GM23248 (cell line): ENCODE measurements around the gene GRIP2. TPM values are rescaled to one million over a fixed set of nuclear protein-coding genes. Genes with fewer than 3 reads are reported as not detected.

Source experiments
- DNase-seq: peaks from one replicate; pipeline ENCODE4 v3.0.0-alpha.2; 2015
- H2AFZ ChIP-seq: fragments of 200-600 bp; sonication (generic); 2 replicates; pipeline ENCODE4 v1.6.1; 2016; ENCODE audit warnings: antibody characterized with exemption
- H3F3A ChIP-seq: fragments of 200-600 bp; sonication (generic); 2 replicates; pipeline ENCODE4 v1.6.1; 2016; ENCODE audit warnings: mild to moderate bottlenecking, antibody characterized with exemption, mixed run types; ENCODE audit not compliant: insufficient read depth
- H3K27ac ChIP-seq: fragments of 200-600 bp; sonication (generic); 2 replicates; pipeline ENCODE4 v1.5.1; 2016; ENCODE audit warnings: mild to moderate bottlenecking
- H3K27me3 ChIP-seq: fragments of 200-600 bp; sonication (generic); replicated peaks from 2 replicates; pipeline ENCODE4 v1.6.1; 2016; ENCODE audit warnings: mild to moderate bottlenecking; ENCODE audit not compliant: insufficient read depth
- H3K36me3 ChIP-seq: fragments of 200-600 bp; sonication (generic); 2 replicates; pipeline ENCODE4 v1.6.1; 2016; ENCODE audit warnings: low read depth, mild to moderate bottlenecking
- H3K4me1 ChIP-seq: fragments of 200-600 bp; sonication (generic); 2 replicates; pipeline ENCODE4 v1.6.1; 2016; ENCODE audit warnings: mild to moderate bottlenecking; ENCODE audit not compliant: insufficient read depth
- H3K4me2 ChIP-seq: fragments of 200-600 bp; sonication (generic); one replicate; pipeline ENCODE4 v1.6.1; 2016; ENCODE audit warnings: mild to moderate bottlenecking; ENCODE audit not compliant: unreplicated experiment
- H3K4me3 ChIP-seq: fragments of 200-600 bp; sonication (generic); 2 replicates; pipeline ENCODE4 v1.5.1; 2016; ENCODE audit warnings: mild to moderate bottlenecking
- H3K79me2 ChIP-seq: fragments of 200-600 bp; sonication (generic); 2 replicates; pipeline ENCODE4 v1.6.1; 2016; ENCODE audit warnings: mild to moderate bottlenecking; ENCODE audit not compliant: insufficient read depth
- H3K9ac ChIP-seq: fragments of 200-600 bp; sonication (generic); 2 replicates; pipeline ENCODE4 v1.6.1; 2016; ENCODE audit warnings: mild to moderate bottlenecking
- H3K9me2 ChIP-seq: fragments of 200-600 bp; sonication (generic); 2 replicates; pipeline ENCODE4 v1.6.1; 2016; ENCODE audit warnings: mixed run types, mild to moderate bottlenecking, moderate library complexity; ENCODE audit not compliant: insufficient read depth
- H3K9me3 ChIP-seq: fragments of 200-600 bp; sonication (generic); one replicate; pipeline ENCODE4 v1.6.1; 2017; ENCODE audit warnings: low read depth
- H4K20me1 ChIP-seq: fragments of 200-600 bp; sonication (generic); 2 replicates; pipeline ENCODE4 v1.6.0; 2016; ENCODE audit not compliant: insufficient read depth
- EZH2 ChIP-seq: fragments of 200-600 bp; sonication (generic); IDR thresholded peaks from 2 replicates; pipeline ENCODE4 v1.6.1; 2018; ENCODE audit warnings: antibody characterized with exemption, mild to moderate bottlenecking; ENCODE audit not compliant: insufficient read depth, poor library complexity, severe bottlenecking
- EZH2phosphoT487 ChIP-seq: fragments of 200-600 bp; sonication (generic); IDR thresholded peaks from 2 replicates; pipeline ENCODE4 v1.6.1; 2018; ENCODE audit warnings: antibody characterized with exemption, moderate library complexity, mild to moderate bottlenecking, low read depth; ENCODE audit not compliant: insufficient read depth
- WGBS, 2 experiments: methylation state at CpG; one replicate each; pipeline ENCODE4 v1.1.6; 2015 to 2017; ENCODE audit warnings: low lambda C conversion rate in 2 of 2, low coverage in 1 of 2; ENCODE audit errors: missing lambda C conversion rate in 2 of 2; 5-methylcytosine and 5-hydroxymethylcytosine counted together
- in situ Hi-C: fragments of 300-500 bp; cut with MboI; formaldehyde crosslinking; loops from 2 replicates; pipeline ENCODE4 v1.15.0; 2020
- polyA plus RNA-seq: library from polyadenylated mRNA; unstranded; fragments of >200 nt; fragmentation: Nextera tagmentation; extraction: Ambion mirVana; gene quantifications from 2 replicates; pipeline ENCODE4 v1.2.1, GENCODE V29; 2016
- total RNA-seq: library from RNA; depleted of rRNA; stranded (reverse); fragments of >200 nt; shearing (Covaris generic); gene quantifications from 2 replicates; pipeline ENCODE4 v1.2.3, GENCODE V29; 2014

The GRIP2 gene
- total and polyA plus RNA-seq, 2 experiments from 2014 or later, result 0.11 to 0.14 TPM

- no peaks in the 10 kb centered on the region for H3K9me3 ChIP-seq
- H3K9ac ChIP-seq, result no peak overlapping the region
- H2AFZ ChIP-seq, result no peak overlapping the region
- no peaks in the 10 kb centered on the region for H3K36me3 ChIP-seq
- no peak for TF ChIP-seq EZH2phosphoT487
- no peak for TF ChIP-seq EZH2
- H3K27me3 ChIP-seq, result peaks cover 12% of the 10 kb centered on the region; the same call in 1 of the 2 replicates
- H3K79me2 ChIP-seq, result no peaks in the 10 kb centered on the region
- no peaks in the 10 kb centered on the region for H4K20me1 ChIP-seq
- H3K27ac ChIP-seq, result no peak overlapping the region
- H3K4me2 ChIP-seq, result no peak overlapping the region
- WGBS, 2 experiments, result 65 to 67% methylated on average over 5 of the region's 5 CpGs
- no peaks in the 10 kb centered on the region for H3K9me2 ChIP-seq
- H3F3A ChIP-seq, result no peaks in the 10 kb centered on the region
- in situ Hi-C loops, result no loop called here
- no peak overlapping the region for H3K4me3 ChIP-seq
- no peaks in the 10 kb centered on the region for H3K4me1 ChIP-seq
- no peak for DNase-seq
Observed at GRCh38 chr3:14545251-14545635, 5.1 kb upstream of the GRIP2 start.

DNA sequence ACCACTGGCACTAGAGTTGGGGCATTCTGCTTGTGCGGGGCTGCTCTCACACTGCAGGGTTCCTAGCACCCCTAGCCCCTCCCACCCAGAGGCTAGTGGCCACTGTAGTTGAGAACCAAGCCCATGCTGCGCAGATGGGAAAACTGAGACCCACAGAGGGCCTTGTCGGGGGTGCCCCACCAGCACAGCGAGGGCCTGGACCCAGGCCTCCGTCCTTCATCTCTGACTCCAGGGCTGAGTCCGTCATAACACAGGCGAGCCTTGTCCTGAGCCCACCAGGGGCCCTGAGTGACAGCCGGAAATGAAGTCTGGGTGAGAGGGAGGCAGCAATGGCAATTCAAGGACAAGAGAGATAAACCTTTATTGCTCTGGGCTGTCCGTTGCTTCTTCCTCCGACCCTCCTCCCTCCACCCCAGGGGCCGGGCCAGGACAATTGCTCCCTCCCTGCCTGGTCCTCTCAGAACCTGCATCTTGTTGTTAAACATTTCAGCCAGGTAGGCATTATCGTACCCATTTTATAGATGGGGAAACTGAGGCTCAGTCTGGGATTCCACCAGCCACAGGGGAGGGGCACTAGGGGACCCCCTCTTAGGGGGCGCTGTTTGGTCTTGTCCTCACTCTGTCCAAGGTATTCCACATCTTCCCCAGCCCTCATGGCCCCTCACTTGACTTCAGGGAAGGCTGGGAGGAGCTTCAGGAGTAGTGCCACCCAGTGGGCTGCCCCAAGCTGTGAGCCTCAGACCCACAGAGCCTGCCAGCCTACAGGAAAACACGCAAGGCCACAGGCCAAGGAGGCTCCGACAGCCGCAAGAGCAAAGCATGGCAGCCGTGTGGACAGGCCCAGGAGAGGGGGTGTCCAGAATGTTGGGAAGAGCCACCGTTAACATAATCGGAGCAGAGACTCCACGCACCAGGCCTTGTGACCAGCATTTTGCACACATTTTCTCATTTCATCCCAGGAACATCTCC, 4.4 kb upstream of the GRIP2 start:
- Histone ChIP-seq H2AFZ (no peak overlapping the region), H3K27ac (no peak overlapping the region), H3K36me3 (no peaks in the 10 kb centered on the region), H3K4me1 (no peaks in the 10 kb centered on the region), H3K9me2 (no peaks in the 10 kb centered on the region), H3F3A (no peaks in the 10 kb centered on the region), H3K79me2 (no peaks in the 10 kb centered on the region), H3K9ac (no peak overlapping the region), H4K20me1 (no peaks in the 10 kb centered on the region), H3K9me3 (no peaks in the 10 kb centered on the region), H3K4me3 (no peak overlapping the region), H3K4me2 (no peak overlapping the region), H3K27me3 (peaks cover 12% of the 10 kb centered on the region; the same call in 1 of the 2 replicates)
- in situ Hi-C loops, result no loop called here
- DNase-seq, result no peak
- 85 to 87% methylated on average over 20 of the region's 20 CpGs for WGBS, 2 experiments
- TF ChIP-seq EZH2 (no peak), EZH2phosphoT487 (no peak)

- in situ Hi-C loops, result no loop called here
- no peak for DNase-seq
Observed at GRCh38 chr3:14543446-14543845, 3.3 kb upstream of the GRIP2 start.

GRCh38 chr3:14542656-14543055, 2.5 kb upstream of the GRIP2 start:
- Histone ChIP-seq H3F3A (no peaks in the 10 kb centered on the region), H3K9ac (no peak overlapping the region), H3K27me3 (peaks cover 12% of the 10 kb centered on the region; the same call in 1 of the 2 replicates), H3K9me3 (no peaks in the 10 kb centered on the region), H3K27ac (no peak overlapping the region), H3K4me1 (no peaks in the 10 kb centered on the region), H3K79me2 (no peaks in the 10 kb centered on the region), H4K20me1 (no peaks in the 10 kb centered on the region), H3K4me2 (no peak overlapping the region), H3K9me2 (no peaks in the 10 kb centered on the region), H3K36me3 (no peaks in the 10 kb centered on the region), H2AFZ (no peak overlapping the region), H3K4me3 (no peak overlapping the region)
- no peak for DNase-seq
- WGBS, 2 experiments, result 48 to 53% methylated on average over 3 of the region's 3 CpGs
- no peak for TF ChIP-seq EZH2phosphoT487
- no peak for TF ChIP-seq EZH2
- in situ Hi-C loops, result no loop called here

More at GRCh38 chr3:14543446-14543845, 3.3 kb upstream of the GRIP2 start:
- H3K9me3 ChIP-seq, result no peaks in the 10 kb centered on the region
- H2AFZ ChIP-seq, result no peak overlapping the region
- H3K9ac ChIP-seq, result no peak overlapping the region
- no peaks in the 10 kb centered on the region for H3K9me2 ChIP-seq
- TF ChIP-seq EZH2phosphoT487 (no peak), EZH2 (no peak)
- no peak overlapping the region for H3K27ac ChIP-seq
- 40 to 50% methylated on average over 4 of the region's 4 CpGs for WGBS, 2 experiments
- H3K4me2 ChIP-seq, result no peak overlapping the region
- no peaks in the 10 kb centered on the region for H3K79me2 ChIP-seq
- no peaks in the 10 kb centered on the region for H3K36me3 ChIP-seq
- no peaks in the 10 kb centered on the region for H3K4me1 ChIP-seq
- no peaks in the 10 kb centered on the region for H3F3A ChIP-seq
- no peaks in the 10 kb centered on the region for H4K20me1 ChIP-seq
- H3K4me3 ChIP-seq, result no peak overlapping the region
- H3K27me3 ChIP-seq, result peaks cover 12% of the 10 kb centered on the region; the same call in 1 of the 2 replicates
